Tongue (tissue), 2 donors: ENCODE results near the gene SMARCD3. TPM values are rescaled to one million over a fixed set of nuclear protein-coding genes. Genes with fewer than 3 reads are reported as not detected.
A peak's percentile ranks its signal among the peaks of the same experiment; 100 is the strongest.

ENCODE experiments used
- DNase-seq: peaks from one replicate; pipeline ENCODE4 v3.0.0-alpha.2; 2015
- total RNA-seq: library from RNA; depleted of rRNA; stranded (reverse); fragments of >200 nt; gene quantifications from one replicate; pipeline ENCODE4 v1.2.3, GENCODE V29; 2014

Gene SMARCD3
- total RNA-seq, 1 donor from 2014 or later: 72.5 TPM

DNA sequence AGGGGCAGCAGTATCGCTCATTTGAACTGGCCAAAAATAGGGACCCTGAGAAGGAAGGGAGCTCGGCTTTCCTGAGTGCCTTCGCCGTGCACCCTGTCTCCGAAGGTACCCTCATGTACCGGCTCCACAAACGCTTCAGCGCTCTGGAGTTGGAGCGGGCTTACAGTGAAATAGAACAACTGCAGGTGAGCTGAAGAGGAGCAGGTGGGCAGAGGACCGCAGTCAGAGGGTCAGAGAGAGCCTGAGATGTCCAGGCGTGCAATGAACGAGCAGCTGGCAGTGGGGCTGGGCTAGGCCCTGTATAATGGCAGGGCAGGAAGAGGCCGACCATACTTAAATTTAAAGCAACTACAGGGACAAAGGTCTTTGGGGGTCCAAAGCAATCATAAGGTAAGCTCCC is 12.1 kb downstream of the SMARCD3 start:
- no peak for DNase-seq

DNA sequence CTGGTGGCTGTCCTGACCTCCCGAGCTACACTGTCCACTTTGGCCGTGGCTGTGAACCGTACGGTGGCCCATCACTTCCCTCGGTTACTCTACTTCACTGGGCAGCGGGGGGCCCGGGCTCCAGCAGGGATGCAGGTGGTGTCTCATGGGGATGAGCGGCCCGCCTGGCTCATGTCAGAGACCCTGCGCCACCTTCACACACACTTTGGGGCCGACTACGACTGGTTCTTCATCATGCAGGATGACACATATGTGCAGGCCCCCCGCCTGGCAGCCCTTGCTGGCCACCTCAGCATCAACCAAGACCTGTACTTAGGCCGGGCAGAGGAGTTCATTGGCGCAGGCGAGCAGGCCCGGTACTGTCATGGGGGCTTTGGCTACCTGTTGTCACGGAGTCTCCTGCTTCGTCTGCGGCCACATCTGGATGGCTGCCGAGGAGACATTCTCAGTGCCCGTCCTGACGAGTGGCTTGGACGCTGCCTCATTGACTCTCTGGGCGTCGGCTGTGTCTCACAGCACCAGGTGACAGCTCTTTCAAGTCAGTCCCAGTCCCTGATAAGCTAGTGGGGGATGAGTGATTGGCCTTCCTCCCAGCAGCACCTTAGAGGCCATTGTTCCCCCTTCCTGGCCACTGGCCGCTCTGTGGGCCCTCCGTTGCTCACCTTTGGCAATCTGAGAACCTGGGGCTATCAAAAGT is 13.3 kb downstream of the SMARCD3 start:
- DNase-seq: no peak

DNA sequence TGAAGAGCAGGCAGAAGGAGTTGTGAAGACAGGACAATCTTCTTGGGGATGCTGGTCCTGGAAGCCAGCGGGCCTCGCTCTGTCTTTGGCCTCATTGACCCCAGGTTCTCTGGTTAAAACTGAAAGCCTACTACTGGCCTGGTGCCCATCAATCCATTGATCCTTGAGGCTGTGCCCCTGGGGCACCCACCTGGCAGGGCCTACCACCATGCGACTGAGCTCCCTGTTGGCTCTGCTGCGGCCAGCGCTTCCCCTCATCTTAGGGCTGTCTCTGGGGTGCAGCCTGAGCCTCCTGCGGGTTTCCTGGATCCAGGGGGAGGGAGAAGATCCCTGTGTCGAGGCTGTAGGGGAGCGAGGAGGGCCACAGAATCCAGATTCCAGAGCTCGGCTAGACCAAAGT is 14.7 kb downstream of the SMARCD3 start:
- DNase-seq: no peak

DNA sequence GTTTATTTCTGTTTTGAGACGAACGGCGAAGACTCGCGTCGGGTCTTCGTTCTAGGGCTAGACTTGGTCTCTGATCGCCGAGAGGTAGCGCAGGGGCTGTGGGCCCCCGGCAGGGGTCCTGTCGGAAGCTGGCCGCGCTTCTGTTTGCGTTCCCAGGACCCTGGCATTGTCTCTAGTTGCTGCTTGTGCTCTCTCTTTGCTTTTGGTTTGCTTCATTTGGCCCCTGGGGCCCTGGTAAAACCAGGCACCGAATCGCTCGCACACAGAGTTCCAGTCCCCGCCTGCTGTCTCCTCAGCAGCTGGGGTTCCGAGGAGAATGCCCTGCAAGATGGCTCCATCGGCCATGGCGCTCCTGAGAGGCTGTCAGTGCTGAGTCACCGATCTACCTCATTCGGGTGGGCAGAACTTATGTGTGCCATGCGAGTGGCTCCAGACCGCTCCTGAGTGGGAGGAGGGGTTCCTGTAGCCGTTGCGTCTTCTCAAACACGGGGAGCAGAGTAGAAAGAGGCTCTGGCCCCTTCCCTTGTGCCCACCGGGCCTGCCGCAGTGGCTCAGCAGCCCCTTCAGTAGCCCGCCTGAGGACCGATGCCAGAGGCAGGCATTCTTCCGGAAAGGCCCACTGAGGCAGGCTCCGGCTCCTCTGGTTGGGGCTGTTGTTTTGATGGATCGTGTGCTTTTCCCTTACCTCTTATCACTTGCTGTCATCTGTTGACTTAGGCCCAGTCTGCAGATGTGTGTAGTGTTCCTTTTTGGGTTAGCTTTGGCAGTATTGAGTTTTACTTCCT is 15.4 kb downstream of the SMARCD3 start:
- peak; percentile 38 for DNase-seq

DNA sequence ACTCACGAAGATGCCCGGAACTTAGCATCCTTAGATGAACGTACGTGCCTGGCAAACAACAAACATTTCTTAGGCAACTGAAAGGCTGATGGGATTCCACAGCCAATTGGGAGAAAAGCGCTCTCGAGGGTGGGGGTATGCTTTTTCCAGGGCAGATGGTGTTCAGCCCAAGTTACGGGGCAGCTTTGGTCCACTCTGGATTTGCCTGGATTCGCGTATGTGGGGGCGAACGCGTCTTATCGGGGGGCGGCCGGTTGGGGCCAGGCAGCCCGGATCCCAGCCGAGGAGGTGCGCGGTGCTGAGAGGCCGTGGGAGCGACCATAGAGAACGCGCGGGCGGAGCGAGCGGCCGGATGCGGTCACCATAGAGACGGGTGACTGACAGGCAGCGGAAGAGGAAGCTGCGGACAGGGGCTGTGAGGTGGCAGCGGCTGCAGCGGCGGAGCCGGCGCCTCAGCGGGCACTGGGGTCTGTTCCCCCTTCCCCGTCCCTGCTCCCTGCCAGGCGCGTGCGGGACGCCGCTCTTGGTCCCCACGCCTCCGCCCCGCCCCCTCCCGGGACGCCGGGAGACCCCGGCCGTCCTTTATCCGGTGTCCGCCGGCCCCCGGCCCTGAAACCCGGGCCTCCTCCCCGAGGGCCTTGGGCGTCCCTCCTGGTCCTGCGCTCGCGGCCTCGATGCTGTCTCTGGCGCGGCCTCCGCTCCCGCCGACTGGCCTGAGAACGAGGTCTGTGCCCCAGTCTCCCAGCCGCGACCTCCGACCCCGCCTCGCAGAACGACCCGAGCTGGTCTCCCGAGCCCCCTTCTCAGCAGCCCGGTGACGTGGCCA is 16.2 kb downstream of the SMARCD3 start, which contains the start of gene CHPF2:
Gene CHPF2 (plus strand): TSS at position 393 of the 826 bp plus-strand sequence. CDS start 1,529 bp downstream, outside the sequence.
- DNase-seq: peak; percentile 93

DNA sequence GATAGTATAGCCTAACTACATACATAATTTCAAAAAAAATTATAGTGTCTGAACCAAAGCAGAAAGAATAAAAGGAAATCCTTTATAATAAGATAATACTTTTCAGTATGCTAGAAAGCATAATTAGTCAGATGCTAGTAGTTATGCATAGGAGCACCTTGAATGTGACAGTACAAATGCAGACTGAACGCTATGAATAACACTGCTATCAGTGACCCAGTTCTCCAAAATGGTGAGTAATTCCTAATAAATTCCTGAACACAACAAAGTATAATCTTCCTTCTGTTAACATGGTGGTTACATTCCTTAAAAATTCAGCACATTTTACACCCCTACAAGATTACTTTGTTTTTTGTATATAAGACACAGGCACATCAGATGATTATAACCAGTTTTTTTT is 17.4 kb downstream of the SMARCD3 start:
- DNase-seq: no peak

DNA sequence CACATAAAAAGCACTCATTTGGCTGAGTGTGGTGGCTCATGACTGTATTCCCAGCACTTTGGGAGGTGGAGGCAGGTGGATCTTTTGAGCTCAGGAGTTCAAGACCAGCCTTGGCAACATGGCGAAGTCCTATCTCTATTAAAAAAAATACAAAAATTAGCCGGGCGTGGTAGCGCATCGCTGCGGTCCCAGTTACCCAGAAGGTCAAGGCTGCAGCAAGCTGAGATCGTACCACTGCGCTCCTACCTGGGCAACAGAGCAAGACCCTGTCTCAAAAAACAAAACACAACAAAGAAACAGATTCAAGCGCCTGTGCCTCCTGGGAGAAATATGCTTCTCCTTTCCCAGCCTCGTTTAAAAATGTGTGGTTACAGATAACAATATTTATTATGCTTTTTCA is 19.2 kb downstream of the SMARCD3 start:
- no peak for DNase-seq

DNA sequence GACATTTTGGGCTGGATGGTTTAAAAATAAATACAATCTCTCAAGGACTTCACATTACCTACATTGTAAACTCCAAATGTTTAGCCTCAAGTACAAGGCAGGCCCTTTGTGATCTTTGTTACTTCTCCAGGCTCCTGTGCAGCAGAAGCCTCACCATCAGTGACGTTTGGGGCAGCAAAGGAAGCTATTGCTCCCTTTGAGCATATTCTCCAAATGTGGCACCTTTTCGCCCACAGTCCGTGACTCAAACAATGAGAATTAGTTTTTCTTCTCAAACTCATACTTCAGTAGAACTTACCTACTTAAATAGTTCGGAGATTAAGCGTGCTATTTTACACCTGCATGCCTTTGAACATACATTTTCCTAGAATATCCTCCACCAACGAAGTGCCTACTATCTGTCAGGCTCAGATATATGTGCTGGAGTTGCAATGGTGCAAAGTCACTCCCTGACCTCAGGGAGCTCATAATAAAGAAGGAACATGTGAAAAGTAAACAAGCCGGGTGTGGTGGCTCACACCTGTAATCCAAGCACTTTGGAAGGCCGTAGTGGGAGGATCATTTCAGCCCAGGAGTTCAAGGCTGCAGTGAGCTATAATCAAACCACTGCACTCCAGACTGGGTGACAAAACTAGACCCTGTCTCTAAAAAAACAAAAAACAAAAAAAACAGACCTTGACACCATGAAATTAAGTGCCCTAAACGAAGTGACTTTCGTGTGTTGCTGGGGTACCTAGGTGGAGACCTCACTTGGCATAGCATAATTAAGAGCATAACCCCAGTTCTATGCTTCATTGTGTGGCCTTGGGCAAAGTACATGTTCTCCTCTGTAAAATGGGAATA is 20.2 kb downstream of the SMARCD3 start:
- DNase-seq: no peak

DNA sequence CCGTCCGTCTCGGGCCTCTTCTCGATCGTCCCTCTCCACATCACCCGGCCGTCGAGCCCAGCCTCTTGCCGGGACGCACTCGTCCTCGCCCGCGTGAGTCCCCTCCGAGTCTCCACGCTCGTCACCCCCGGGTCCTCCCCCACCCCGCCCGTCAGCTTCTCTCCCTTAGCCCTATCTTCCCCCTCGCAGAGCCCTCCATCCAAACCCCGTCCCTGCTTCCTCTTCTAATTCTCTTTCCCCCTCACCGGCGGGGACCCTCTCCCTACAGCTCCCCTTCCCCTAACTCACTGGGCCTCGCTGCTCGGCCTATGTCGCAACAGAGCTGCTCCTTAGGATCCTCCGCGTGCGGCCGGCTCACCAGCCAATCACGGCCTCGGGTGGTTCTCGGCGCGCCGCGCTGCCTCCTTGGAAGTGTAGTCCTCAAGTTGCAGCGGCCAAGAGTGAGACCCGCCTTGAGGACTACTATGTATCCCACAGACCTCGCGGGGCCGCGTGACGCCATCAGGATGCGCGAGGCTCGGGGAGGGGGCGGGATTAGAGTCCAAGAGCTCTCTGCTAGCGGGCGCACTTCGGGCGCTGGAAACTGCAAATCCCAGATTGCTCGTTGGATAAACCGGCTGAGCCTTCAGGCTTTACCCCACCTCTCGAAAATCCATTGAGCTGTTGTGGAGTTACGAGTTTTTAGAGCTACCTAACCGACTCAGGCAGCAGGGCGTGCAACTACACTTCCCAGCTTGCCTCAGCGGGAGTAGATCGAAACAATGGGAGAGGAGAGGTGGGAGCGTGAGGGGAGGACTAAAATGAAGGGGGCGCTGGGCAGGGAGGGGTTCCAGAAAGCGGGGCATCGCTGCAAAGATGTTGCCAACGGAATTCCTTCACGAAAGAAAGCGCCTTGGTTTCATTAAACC is 21.4 kb downstream of the SMARCD3 start, which contains the start of gene ABCF2:
Gene ABCF2 (minus strand): TSS at position 331 of the 908 bp plus-strand sequence. CDS start 747 bp downstream, outside the sequence.
- DNase-seq: peak; percentile 99

DNA sequence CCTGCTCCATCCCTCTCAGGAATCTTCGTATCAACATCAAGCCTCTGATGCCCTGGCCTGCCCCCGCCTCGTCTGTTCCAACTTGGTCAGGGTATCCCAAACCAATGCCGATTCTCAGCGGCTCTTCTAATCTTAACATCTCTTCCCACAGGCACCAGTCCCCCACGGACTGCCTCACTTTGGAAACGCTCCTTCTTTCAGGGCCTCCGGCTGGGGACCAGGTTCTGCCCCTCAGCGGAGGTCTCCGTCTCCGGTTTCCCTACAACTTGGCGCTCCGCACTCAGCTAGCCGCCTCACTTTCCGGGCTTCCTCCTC is 22.0 kb downstream of the SMARCD3 start:
- DNase-seq: no peak

DNA sequence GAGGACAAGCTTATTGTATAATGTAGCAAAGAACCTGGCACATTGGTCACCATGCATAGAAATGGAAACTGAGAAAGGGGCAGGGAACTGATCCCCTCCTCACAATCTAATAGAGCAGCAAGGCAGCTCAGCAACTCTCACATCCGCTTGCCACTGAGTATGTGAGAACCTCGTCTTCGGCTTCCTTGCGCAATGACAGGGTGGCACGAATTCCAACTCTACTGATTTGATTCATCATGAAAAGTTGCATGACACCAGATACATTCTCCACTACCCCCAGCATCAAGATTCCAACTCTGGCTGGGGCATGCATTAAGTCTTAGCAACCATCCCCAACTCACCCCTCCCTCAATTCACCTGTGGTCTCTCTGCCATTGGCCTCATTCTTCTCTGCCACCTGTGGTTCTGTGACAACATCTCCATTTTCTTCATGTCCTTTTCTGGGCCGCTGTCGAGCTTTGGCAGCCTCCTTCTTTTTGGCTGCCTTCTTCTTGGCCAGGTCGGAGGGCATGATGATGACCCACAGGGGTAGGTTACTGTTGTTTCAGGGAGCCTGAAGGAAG is 22.5 kb downstream of the SMARCD3 start:
- no peak for DNase-seq

DNA sequence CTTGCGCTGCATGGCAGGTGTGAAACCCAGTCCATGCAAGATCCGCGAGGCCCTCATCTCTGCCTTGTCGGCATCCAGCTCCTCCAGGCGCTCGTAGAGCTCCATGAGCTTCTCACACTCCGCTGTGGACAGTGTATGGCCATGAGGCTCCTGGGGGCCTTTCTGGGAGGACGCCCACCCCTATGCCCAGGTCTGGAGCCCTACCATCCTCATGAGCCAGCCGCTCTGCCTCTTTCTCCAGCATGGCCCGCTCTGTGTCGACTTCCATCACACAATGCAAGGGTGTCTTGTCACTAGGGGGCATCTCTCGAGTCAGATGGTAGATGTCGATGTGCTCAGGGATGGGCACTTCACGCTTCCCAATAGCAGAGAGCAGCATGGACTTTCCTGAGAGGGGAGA is 24.8 kb downstream of the SMARCD3 start:
- DNase-seq: no peak

DNA sequence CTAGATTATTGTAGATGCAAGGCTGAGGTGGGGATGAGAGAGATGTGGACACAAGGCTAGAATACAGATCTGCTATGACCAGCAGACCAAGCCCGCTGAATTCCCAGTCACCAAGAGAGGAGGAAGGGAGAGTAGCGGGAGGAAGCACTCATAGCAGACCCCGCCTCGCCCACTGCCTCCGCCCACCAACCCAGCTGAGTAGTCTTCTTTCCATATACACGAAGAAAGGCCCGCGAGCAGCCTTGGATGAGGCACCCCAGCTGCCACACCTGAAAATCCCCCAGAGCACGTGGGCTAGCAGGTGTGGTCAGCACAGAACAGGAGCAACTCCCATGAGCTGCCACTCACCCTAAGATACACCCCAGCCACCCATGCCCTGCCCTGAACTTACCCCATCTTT is 30.3 kb downstream of the SMARCD3 start:
- DNase-seq: no peak

DNA sequence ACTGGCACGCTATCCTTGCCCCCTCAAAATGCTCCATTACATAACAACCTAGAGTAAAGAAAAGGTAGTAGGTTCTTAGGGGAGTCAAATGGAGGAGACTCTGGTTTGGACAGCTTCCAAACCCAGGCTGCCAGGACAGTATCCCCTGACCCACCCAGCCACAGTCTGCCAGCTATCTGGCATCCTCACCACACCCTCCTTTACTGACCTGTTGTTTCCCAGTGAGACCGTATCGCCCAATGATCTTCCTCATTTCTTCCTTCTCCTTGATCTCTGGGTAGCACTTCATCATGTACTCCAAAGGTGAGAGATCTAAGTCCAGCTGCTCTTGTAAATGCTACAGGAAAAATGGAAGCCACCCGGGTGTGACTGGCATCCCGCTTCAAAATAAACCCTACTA is 33.1 kb downstream of the SMARCD3 start:
- no peak for DNase-seq

DNA sequence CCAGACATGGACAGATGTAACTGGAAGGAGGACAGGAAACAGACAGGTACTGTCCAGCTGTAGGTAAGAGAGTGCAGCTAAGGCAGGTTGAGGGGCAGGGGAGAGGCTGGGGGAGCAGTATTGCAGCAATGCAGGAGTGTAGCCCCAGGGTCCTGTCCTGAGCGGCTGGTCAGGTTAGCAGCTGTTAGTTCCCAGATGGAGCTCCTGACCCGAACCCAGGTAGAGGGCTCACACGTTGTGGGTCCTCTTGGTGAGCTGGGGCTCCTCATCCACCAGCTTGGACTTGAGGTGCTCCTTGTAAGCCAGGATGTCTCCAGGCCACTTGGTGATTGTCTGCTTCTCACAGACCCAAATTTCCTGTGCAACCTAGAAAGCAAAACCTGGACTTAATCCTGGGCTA is 34.7 kb downstream of the SMARCD3 start:
- no peak for DNase-seq

DNA sequence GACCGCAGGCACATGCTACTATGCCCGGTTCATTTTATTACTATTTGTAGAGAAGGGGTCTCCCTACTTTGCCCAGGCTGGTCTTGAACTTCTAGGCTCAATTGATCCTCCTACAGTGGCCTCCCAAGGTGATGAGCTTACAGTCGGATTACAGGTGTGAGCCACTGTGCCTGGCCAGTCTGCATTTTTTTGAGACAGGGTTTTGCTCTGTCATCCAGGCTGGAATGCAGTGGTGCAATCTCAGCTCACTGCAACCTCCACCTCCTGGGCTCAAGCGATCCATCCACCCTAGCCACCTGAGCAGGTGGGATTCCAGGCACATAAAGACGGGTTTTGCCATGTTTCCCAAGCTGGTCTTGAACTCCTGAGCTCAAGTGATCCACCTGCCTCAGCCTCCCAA is 35.9 kb downstream of the SMARCD3 start:
- DNase-seq: no peak

DNA sequence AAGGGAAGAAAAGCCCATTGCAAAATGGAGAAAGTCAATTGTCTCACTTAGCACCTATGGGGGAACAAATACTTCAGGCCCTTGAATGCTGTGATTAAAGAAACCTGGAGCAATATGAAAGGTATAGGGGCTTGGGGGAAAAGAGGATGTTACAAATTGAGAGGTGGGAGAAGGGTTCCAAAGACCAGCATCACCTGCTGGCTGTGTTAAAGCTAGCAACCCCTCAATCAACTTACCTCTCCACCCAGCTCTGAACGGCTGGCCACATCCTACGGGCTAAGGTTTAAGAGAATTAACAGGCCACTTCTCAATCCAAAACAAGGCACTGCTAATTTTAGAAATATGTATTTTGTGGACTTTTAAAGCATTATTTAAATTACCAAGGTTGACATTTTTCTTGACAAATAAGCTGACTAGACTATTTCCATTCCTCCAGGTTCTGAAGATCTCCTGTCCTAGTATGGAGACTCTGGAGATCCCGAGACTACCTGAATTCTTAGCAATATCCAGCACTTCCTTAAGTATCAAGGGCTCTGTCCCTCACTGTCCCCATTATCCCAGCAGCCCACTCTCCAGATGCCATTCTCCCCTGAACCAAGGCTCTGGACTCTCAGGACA is 37.2 kb downstream of the SMARCD3 start:
- DNase-seq: no peak

DNA sequence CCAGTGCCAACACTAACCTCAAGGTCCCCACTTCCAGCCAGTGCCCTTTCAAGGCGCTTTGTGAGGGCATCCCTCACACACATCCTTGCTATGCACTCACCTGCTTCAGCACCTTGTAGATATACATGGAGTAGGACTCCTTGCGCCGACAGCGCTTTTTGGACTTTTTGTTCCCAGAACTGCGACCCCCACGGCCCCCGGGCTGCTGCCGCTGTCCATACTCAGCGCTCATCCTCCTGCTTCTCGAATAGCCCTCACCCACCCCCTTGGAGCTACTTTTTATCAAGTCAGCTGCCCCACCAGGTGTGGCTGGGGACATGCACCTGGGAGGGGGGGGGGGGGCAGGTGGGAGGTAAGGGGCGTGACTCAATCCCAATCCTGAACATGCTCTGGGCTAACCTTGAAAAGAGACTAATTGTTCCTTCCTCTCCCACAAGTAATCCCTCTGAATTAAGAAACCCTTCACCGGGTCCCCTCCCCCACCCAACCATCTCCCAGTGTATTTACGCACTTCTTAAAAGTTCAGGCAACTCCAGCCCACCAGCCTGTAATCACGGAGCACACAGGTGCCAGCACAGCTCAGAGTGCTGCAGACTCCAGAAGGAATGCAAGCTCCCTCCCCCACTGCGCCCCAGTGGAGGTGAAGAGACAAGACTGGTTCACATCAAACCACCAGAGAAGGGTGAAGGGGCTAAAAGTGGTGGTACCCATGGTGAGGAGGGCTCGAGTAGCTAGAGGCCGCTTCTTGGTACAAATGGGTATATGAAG is 38.2 kb downstream of the SMARCD3 start, which contains the start of gene H2BK1:
Gene H2BK1 (minus strand): TSS at position 402 of the 768 bp plus-strand sequence. CDS start 170 bp downstream, at position 232.
- no peak for DNase-seq

DNA sequence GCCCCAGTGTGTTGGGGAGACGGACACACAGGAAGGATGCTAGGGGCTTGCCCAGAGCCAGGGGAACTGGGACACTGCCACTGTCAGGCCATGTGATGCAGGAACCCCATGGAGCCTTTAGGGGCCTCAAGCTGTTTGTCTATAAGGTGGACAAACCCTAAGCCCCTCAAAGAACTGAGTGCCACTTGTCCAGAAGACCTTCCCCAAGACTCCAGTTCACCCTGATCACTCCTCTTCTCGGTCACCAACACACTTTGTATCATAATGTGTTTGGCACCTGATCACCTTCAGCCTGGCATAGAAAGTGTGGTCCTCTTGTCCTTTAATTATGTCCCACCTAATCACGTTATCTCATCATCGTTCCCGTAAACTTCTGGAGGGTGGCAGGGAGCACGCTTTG is 38.9 kb downstream of the SMARCD3 start:
- no peak for DNase-seq
